Measurements from ENCODE around the gene RTKN2. TPM values are rescaled to one million over a fixed set of nuclear protein-coding genes. Genes with fewer than 3 reads are reported as not detected.

RTKN2 gene
- total and polyA plus RNA-seq, 4 donors: 0.05 to 0.93 (median 0.17) TPM; not detected in 1

DNA sequence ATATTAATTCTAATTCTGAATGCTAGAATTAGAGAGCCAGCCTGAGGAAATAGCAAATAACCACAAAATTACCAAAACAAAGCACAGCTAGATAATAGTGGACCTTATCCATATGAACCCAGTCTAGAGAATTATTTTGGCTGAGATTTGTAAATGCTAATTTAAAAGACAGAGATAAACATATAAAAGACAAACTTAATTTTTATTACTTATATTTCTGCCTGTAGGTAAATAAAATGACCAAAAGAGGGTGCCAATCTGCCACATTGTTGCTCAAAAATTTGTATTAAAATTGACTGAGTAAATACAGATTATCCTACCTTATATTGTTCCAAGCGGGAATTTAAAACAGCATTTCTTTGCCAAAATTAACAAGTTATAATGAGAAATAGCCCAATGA, 20.2 kb downstream of the RTKN2 start:
- no peak for DNase-seq (ENCODE audit: low spot score)
- TF ChIP-seq, protein P1, sequence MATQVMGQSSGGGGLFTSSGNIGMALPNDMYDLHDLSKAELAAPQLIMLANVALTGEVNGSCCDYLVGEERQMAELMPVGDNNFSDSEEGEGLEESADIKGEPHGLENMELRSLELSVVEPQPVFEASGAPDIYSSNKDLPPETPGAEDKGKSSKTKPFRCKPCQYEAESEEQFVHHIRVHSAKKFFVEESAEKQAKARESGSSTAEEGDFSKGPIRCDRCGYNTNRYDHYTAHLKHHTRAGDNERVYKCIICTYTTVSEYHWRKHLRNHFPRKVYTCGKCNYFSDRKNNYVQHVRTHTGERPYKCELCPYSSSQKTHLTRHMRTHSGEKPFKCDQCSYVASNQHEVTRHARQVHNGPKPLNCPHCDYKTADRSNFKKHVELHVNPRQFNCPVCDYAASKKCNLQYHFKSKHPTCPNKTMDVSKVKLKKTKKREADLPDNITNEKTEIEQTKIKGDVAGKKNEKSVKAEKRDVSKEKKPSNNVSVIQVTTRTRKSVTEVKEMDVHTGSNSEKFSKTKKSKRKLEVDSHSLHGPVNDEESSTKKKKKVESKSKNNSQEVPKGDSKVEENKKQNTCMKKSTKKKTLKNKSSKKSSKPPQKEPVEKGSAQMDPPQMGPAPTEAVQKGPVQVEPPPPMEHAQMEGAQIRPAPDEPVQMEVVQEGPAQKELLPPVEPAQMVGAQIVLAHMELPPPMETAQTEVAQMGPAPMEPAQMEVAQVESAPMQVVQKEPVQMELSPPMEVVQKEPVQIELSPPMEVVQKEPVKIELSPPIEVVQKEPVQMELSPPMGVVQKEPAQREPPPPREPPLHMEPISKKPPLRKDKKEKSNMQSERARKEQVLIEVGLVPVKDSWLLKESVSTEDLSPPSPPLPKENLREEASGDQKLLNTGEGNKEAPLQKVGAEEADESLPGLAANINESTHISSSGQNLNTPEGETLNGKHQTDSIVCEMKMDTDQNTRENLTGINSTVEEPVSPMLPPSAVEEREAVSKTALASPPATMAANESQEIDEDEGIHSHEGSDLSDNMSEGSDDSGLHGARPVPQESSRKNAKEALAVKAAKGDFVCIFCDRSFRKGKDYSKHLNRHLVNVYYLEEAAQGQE (IDR thresholded peaks at IDR 0.05): no peak
- TF ChIP-seq, protein P2, sequence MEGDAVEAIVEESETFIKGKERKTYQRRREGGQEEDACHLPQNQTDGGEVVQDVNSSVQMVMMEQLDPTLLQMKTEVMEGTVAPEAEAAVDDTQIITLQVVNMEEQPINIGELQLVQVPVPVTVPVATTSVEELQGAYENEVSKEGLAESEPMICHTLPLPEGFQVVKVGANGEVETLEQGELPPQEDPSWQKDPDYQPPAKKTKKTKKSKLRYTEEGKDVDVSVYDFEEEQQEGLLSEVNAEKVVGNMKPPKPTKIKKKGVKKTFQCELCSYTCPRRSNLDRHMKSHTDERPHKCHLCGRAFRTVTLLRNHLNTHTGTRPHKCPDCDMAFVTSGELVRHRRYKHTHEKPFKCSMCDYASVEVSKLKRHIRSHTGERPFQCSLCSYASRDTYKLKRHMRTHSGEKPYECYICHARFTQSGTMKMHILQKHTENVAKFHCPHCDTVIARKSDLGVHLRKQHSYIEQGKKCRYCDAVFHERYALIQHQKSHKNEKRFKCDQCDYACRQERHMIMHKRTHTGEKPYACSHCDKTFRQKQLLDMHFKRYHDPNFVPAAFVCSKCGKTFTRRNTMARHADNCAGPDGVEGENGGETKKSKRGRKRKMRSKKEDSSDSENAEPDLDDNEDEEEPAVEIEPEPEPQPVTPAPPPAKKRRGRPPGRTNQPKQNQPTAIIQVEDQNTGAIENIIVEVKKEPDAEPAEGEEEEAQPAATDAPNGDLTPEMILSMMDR (IDR thresholded peaks at IDR 0.05; ENCODE audit: low read depth, low read length, missing input control): no peak
- no peak for TF ChIP-seq GABPA (IDR thresholded peaks at IDR 0.05 in 1 of 2, conservative IDR thresholded peaks at IDR 0.05 in 1 of 2)
- TF ChIP-seq, protein P3, sequence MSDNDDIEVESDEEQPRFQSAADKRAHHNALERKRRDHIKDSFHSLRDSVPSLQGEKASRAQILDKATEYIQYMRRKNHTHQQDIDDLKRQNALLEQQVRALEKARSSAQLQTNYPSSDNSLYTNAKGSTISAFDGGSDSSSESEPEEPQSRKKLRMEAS (IDR thresholded peaks at IDR 0.05): no peak
- no peak for TF ChIP-seq JUND (IDR thresholded peaks at IDR 0.05)
- no peak for TF ChIP-seq FOXA1 (IDR thresholded peaks at IDR 0.05)
- TF ChIP-seq, protein P4, sequence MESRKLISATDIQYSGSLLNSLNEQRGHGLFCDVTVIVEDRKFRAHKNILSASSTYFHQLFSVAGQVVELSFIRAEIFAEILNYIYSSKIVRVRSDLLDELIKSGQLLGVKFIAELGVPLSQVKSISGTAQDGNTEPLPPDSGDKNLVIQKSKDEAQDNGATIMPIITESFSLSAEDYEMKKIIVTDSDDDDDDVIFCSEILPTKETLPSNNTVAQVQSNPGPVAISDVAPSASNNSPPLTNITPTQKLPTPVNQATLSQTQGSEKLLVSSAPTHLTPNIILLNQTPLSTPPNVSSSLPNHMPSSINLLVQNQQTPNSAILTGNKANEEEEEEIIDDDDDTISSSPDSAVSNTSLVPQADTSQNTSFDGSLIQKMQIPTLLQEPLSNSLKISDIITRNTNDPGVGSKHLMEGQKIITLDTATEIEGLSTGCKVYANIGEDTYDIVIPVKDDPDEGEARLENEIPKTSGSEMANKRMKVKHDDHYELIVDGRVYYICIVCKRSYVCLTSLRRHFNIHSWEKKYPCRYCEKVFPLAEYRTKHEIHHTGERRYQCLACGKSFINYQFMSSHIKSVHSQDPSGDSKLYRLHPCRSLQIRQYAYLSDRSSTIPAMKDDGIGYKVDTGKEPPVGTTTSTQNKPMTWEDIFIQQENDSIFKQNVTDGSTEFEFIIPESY (IDR thresholded peaks at IDR 0.05): no peak
- no peak for TF ChIP-seq HNF4A (conservative IDR thresholded peaks at IDR 0.05)
- TF ChIP-seq HNF4G (IDR thresholded peaks at IDR 0.05): no peak
- no peak for TF ChIP-seq NR2F2 (IDR thresholded peaks at IDR 0.05)
- TF ChIP-seq FOXA2 (IDR thresholded peaks at IDR 0.05): no peak
- no peak for TF ChIP-seq RAD21 (IDR thresholded peaks at IDR 0.05)
- no peak for TF ChIP-seq SP1 (IDR thresholded peaks at IDR 0.05)
- no peak for TF ChIP-seq YY1 (IDR thresholded peaks at IDR 0.05)
- no peak for TF ChIP-seq RXRA (IDR thresholded peaks at IDR 0.05)
- TF ChIP-seq EGR1 (IDR thresholded peaks at IDR 0.05; ENCODE audit: low read depth in 2 of 2): no peak
- TF ChIP-seq, protein P5, sequence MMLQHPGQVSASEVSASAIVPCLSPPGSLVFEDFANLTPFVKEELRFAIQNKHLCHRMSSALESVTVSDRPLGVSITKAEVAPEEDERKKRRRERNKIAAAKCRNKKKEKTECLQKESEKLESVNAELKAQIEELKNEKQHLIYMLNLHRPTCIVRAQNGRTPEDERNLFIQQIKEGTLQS (IDR thresholded peaks at IDR 0.05): no peak
- TF ChIP-seq TAF1 (conservative IDR thresholded peaks at IDR 0.05): no peak
- Histone ChIP-seq H3K9me3 (ENCODE audit: control insufficient read depth in 4 of 4, low read length in 3 of 4) (no peaks in the 10 kb centered on the region), H3K27ac (ENCODE audit: low read depth in 1 of 2, low read length in 2 of 2) (no peak overlapping the region), H3K9ac (ENCODE audit: low read depth in 1 of 2, low read length in 2 of 2) (no peak overlapping the region), H3K4me1 (ENCODE audit: control insufficient read depth in 4 of 4, insufficient read depth in 4 of 4, low read length in 3 of 4) (no peaks in the 10 kb centered on the region), H3K4me3 (ENCODE audit: low read depth in 1 of 3, low read length in 3 of 3) (no peak overlapping the region), H3K27me3 (ENCODE audit: control insufficient read depth in 4 of 4, insufficient read depth in 4 of 4, low read length in 3 of 4) (no peaks in the 10 kb centered on the region), H3K36me3 (ENCODE audit: control insufficient read depth in 4 of 4, insufficient read depth in 3 of 4, low read depth in 1 of 4, low read length in 3 of 4) (no peaks in the 10 kb centered on the region)
- 88% methylated on average over 1 of the region's 1 CpG for WGBS

All from liver (tissue), 9 donors.